Keratinocyte (primary cell): ENCODE measurements around the gene CLRN2.

Experiments used
- CTCF ChIP-seq, 3 experiments: IDR thresholded peaks in 1 of 3; conservative IDR thresholded peaks in 1 of 3; optimal IDR thresholded peaks in 1 of 3; 2 replicates in 2 of 3; 3 replicates in 1 of 3; pipeline versions ENCODE3 to v1.5.1; 2011; ENCODE audit warnings: low read length in 3 of 3, mild to moderate bottlenecking in 3 of 3, moderate library complexity in 2 of 3, control low read depth in 1 of 3, inconsistent platforms in 1 of 3; ENCODE audit not compliant: insufficient read depth in 2 of 3; ENCODE audit errors: extremely low read depth in 1 of 3
- EZH2 ChIP-seq: IDR thresholded peaks from one replicate; pipeline ENCODE4 v1.6.1; 2012; ENCODE audit warnings: inconsistent platforms, mild to moderate bottlenecking, low read length, moderate library complexity

GRCh38 chr4:17489123-17489522 lies 25.8 kb upstream of the CLRN2 start:
- TF ChIP-seq EZH2 (no peak), CTCF (optimal IDR thresholded peaks at IDR 0.05 in 1 of 3, IDR thresholded peaks at IDR 0.05 in 1 of 3, conservative IDR thresholded peaks at IDR 0.05 in 1 of 3; ENCODE audit: extremely low read depth in 1 of 3, insufficient read depth in 2 of 3, low read length in 3 of 3) (no peak)
